K562 (cell line): Measurements from ENCODE around the gene PROP1. TPM values are rescaled to one million over a fixed set of nuclear protein-coding genes. Genes with fewer than 3 reads are reported as not detected.
"Not testable (repeated sequence)": the region's sequence is repeated elsewhere in the genome, so short reads cannot be mapped to it uniquely, and the experiment has no call there.

Experiments used
- ATAC-seq: fragments of 200-7000 bp; cut with Tn5 transposase; 3 replicates; pipeline ENCODE4 v1.9.1; 2020; ENCODE audit warnings: moderate library complexity
- BruUV-seq: library from RNA; stranded (reverse); fragments of 400-500 nt; replicated peaks from 2 replicates; lab custom pipeline; 2021; lab: Mats Ljungman, UMichigan
- CTCF ChIA-PET: fragments of 300-600 bp; formaldehyde crosslinking; extraction: SDS; loops from one replicate; lab custom pipeline; 2021; ENCODE audit warnings: low intra/inter-chr PET ratio; lab: Yijun Ruan, JAX
- POLR2A ChIA-PET: fragments of 300-600, 350-650 bp; sonication (Branson Sonifier 250); formaldehyde crosslinking; extraction: SDS; loops from one replicate; lab custom pipeline; 2021; ENCODE audit warnings: antibody characterized with exemption, inconsistent platforms; lab: Yijun Ruan, JAX
- DNase-seq, 4 experiments: peaks; one replicate each; pipeline versions ENCODE4 v3.0.0 to v3.0.0-alpha.2; 2011 to 2018; ENCODE audit warnings: low spot score in 3 of 4, mixed read lengths in 3 of 4; ENCODE audit errors: extremely low read depth in 1 of 4
- FAIRE-seq: peaks from 2 replicates; lab custom pipeline; 2011; peaks lifted over from hg19 to GRCh38; lab: Jason Lieb, UNC
- H2AFZ ChIP-seq: 2 replicates; pipeline ENCODE4 v1.6.0; 2011; ENCODE audit warnings: low read depth, low read length, control low read depth, inconsistent platforms
- H3K27ac ChIP-seq: fragments of 200-600 bp; 3 replicates; pipeline ENCODE4 v1.8.0; 2011; ENCODE audit warnings: low read depth, mild to moderate bottlenecking, control low read depth, inconsistent platforms, low read length, moderate library complexity, mixed read lengths; ENCODE audit errors: extremely low read depth
- H3K27me3 ChIP-seq, 2 experiments: fragments of 300-600 bp in 1 of 2; 2 replicates in 1 of 2; 3 replicates in 1 of 2; pipeline versions ENCODE4 v1.6.0 to v1.8.0; 2011; ENCODE audit warnings: inconsistent platforms in 2 of 2, low read length in 2 of 2, mild to moderate bottlenecking in 1 of 2, mixed read lengths in 1 of 2, moderate library complexity in 1 of 2; ENCODE audit not compliant: control insufficient read depth in 2 of 2, insufficient read depth in 2 of 2
- H3K36me3 ChIP-seq: fragments of 300-600 bp; 3 replicates; pipeline ENCODE4 v1.8.0; 2011; ENCODE audit warnings: mild to moderate bottlenecking, low read length, inconsistent platforms; ENCODE audit not compliant: control insufficient read depth, insufficient read depth
- H3K4me1 ChIP-seq, 2 experiments: fragments of 200-600 bp in 1 of 2; replicated peaks in 1 of 2; 2 replicates in 1 of 2; 3 replicates in 1 of 2; pipeline versions ENCODE4 v1.5.1 to v1.8.0; 2011; ENCODE audit warnings: inconsistent platforms in 2 of 2, low read length in 2 of 2, mild to moderate bottlenecking in 1 of 2, mixed read lengths in 1 of 2, moderate library complexity in 1 of 2; ENCODE audit not compliant: control insufficient read depth in 2 of 2, insufficient read depth in 2 of 2
- H3K4me2 ChIP-seq: 2 replicates; pipeline ENCODE4 v1.6.1; 2011; ENCODE audit warnings: low read length, control low read depth, inconsistent platforms, mixed read lengths; ENCODE audit not compliant: insufficient read depth
- H3K4me3 ChIP-seq: fragments of 200-600 bp; sonication (generic), shearing (Covaris generic); 2 replicates; pipeline ENCODE4 v1.5.1; 2016; ENCODE audit warnings: control low read depth, inconsistent platforms
- H3K79me2 ChIP-seq: fragments of 200-600 bp; 3 replicates; pipeline ENCODE4 v1.8.0; 2011; ENCODE audit warnings: low read length, inconsistent platforms; ENCODE audit not compliant: control insufficient read depth, insufficient read depth
- H3K9ac ChIP-seq, 2 experiments: 2 replicates each; pipeline versions ENCODE4 v1.6.0 to v1.6.1; 2011; ENCODE audit warnings: low read depth in 2 of 2, low read length in 2 of 2, control low read depth in 1 of 2, inconsistent platforms in 1 of 2, mild to moderate bottlenecking in 1 of 2, mixed read lengths in 1 of 2; ENCODE audit not compliant: insufficient read depth in 1 of 2
- H3K9me1 ChIP-seq: one replicate; pipeline ENCODE4 v1.6.0; 2011; ENCODE audit warnings: inconsistent platforms, mild to moderate bottlenecking, low read length, moderate library complexity; ENCODE audit not compliant: control insufficient read depth, insufficient read depth
- H3K9me3 ChIP-seq: replicated peaks from 2 replicates; pipeline ENCODE4 v1.5.1; 2011; ENCODE audit warnings: low read depth, low read length, inconsistent platforms; ENCODE audit not compliant: control insufficient read depth, insufficient read depth
- H4K20me1 ChIP-seq: replicated peaks from 2 replicates; pipeline ENCODE4 v1.6.1; 2011; ENCODE audit warnings: low read length, inconsistent platforms, mixed read lengths; ENCODE audit not compliant: control insufficient read depth, insufficient read depth
- CTCF ChIP-seq, 3 experiments: IDR thresholded peaks in 2 of 3; conservative IDR thresholded peaks in 1 of 3; 2 replicates each; pipeline ENCODE4 v1.5.1; 2011 to 2012; ENCODE audit warnings: low read length in 3 of 3, mild to moderate bottlenecking in 3 of 3, control low read depth in 2 of 3, improper control_type of control experiment in 1 of 3, inconsistent platforms in 1 of 3, low read depth in 1 of 3, mixed read lengths in 1 of 3, moderate library complexity in 1 of 3; ENCODE audit not compliant: insufficient read depth in 2 of 3
- WGBS: fragments of 100-300 bp; shearing (Covaris generic); methylation state at CpG from one replicate; pipeline ENCODE4 v1.1.6; 2016; ENCODE audit warnings: low coverage, mixed read lengths; ENCODE audit not compliant: insufficient coverage; ENCODE audit errors: missing lambda C conversion rate; 5-methylcytosine and 5-hydroxymethylcytosine counted together
- in situ Hi-C: fragments of 300-500 bp; cut with MboI; formaldehyde crosslinking; loops from 4 replicates; pipeline ENCODE4 v1.15.0; 2018; ENCODE audit warnings: inconsistent platforms, mixed read lengths
- intact Hi-C: fragments of 100-400 bp; cut with micrococcal nuclease; formaldehyde crosslinking; loops from 2 replicates; pipeline ENCODE4 v1.14.2; 2022
- polyA plus RNA-seq, 8 experiments: library from polyadenylated mRNA; depleted of rRNA in 4 of 8; stranded (reverse) in 5 of 8; unstranded in 3 of 8; fragments of >200 nt; fragmentation: Nextera tagmentation in 2 of 8; fragmentation: Illumina TruSeq in 1 of 8; extraction: Ambion mirVana in 2 of 8; extraction: Trizol in 1 of 8; gene quantifications; 2 replicates each; pipeline versions ENCODE4 v1.2.1 to v1.2.3, GENCODE V29; 2011 to 2014; ENCODE audit warnings: inconsistent platforms in 1 of 8, missing spikeins in 1 of 8
- total RNA-seq, 7 experiments: library from RNA; depleted of rRNA in 6 of 7; stranded (reverse); fragments of >200 nt in 6 of 7; fragmentation: Illumina TruSeq in 2 of 7; extraction: Trizol in 2 of 7; gene quantifications; 2 replicates each; pipeline versions ENCODE4 v1.2.1 to v1.2.3, GENCODE V29; 2011 to 2021; ENCODE audit warnings: low replicate concordance in 1 of 7

PROP1 gene
- total and polyA plus RNA-seq, 9 of the 15 experiments (the other 6 are each of a cell fraction or from before 2014, with no cell fraction given): not detected

GRCh38 chr5:177949656-177950055 is 46.4 kb downstream of the PROP1 start:
- BruUV-seq, H3K4me3 ChIP-seq, H3K4me1 ChIP-seq, H3K36me3 ChIP-seq: not testable (repeated sequence)
- 0 out of 6 replicates have a peak, but pooled peaks of 1 of the 3 experiments have one; percentile 0 for TF ChIP-seq CTCF (IDR thresholded peaks at IDR 0.05 in 2 of 3, conservative IDR thresholded peaks at IDR 0.05 in 1 of 3; ENCODE audit: insufficient read depth in 2 of 3, low read depth in 1 of 3, low read length in 3 of 3)
- TF ChIP-seq, all 486 proteins: peak for 1; not testable (repeated sequence) for 485
- ATAC-seq: peak; percentile 85
- H4K20me1 ChIP-seq, H3K27me3 ChIP-seq, H3K4me2 ChIP-seq, FAIRE-seq, H3K9me1 ChIP-seq, H3K27ac ChIP-seq, intact Hi-C loops, H2AFZ ChIP-seq, POLR2A ChIA-PET, CTCF ChIA-PET, H3K79me2 ChIP-seq, H3K9ac ChIP-seq, DNase-seq, H3K9me3 ChIP-seq: not testable (repeated sequence)
- in situ Hi-C loops: loop anchor here (5.0 kb wide), 1 partner anchor 1568 kb away; no protein-coding TSS in a partner anchor
- WGBS: 2% methylated on average over 6 of the region's 10 CpGs

GRCh38 chr5:177949065-177949464 is 47.0 kb downstream of the PROP1 start:
- H3K9me3 ChIP-seq, BruUV-seq, FAIRE-seq, H3K27ac ChIP-seq, intact Hi-C loops, H3K9me1 ChIP-seq, H2AFZ ChIP-seq, H3K4me1 ChIP-seq, POLR2A ChIA-PET, H3K36me3 ChIP-seq, H3K27me3 ChIP-seq, H3K4me3 ChIP-seq, H3K4me2 ChIP-seq, CTCF ChIA-PET, H4K20me1 ChIP-seq, DNase-seq, H3K79me2 ChIP-seq, H3K9ac ChIP-seq: not testable (repeated sequence)
- peak; percentile 67 for ATAC-seq
- in situ Hi-C loops: loop anchor here (5.0 kb wide), 1 partner anchor 1568 kb away; no protein-coding TSS in a partner anchor
- 0% methylated on average over 3 of the region's 17 CpGs for WGBS

DNA sequence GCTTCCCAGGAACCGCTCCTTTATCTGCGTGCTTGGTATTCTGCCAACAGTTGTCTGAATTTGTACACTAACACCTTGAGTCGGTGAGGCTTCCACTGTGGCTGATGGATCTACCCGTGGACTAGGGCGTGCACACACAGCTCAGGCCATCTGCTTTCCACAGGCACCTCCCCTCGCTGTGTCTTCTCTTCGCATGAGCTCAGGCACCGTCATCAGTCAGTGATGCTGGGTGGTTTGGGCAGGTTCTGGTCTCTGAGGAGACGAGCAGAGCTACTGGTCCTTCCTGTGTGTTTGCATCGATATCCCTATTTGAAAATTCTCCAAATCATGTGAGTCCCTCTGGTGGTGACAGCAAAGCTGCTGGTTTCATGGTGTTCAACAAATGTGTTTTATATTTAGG is 48.1 kb downstream of the PROP1 start:
- H4K20me1 ChIP-seq, H3K27ac ChIP-seq, H2AFZ ChIP-seq, H3K9me1 ChIP-seq, H3K4me3 ChIP-seq, CTCF ChIA-PET, H3K4me1 ChIP-seq, H3K36me3 ChIP-seq, H3K79me2 ChIP-seq, DNase-seq, H3K4me2 ChIP-seq, intact Hi-C loops, H3K9ac ChIP-seq, H3K27me3 ChIP-seq, POLR2A ChIA-PET, H3K9me3 ChIP-seq, BruUV-seq: not testable (repeated sequence)
- FAIRE-seq (peak; percentile 95), ATAC-seq (peak; percentile 63; the same call in 2 of the 3 replicates)
- 10% methylated on average over 10 of the region's 10 CpGs for WGBS
- in situ Hi-C loops: loop anchor here (5.0 kb wide), 1 partner anchor 1569 kb away; no protein-coding TSS in a partner anchor
